Hepatic stellate cell (primary cell): Measurements from ENCODE around the gene CAPRIN2.

Experiments used
- DNase-seq: peaks from one replicate; pipeline ENCODE4 v3.0.0; 2011; ENCODE audit warnings: low spot score

CAPRIN2 gene

GRCh38 chr12:30700216-30700900, 54.4 kb downstream of the CAPRIN2 start:
- no peak for DNase-seq

GRCh38 chr12:30698346-30698745, 56.4 kb downstream of the CAPRIN2 start:
- DNase-seq: no peak

- DNase-seq: no peak
Measured at GRCh38 chr12:30696943-30697342, 57.8 kb downstream of the CAPRIN2 start.

- DNase-seq: no peak
Measured at GRCh38 chr12:30696486-30696885, 58.3 kb downstream of the CAPRIN2 start.

GRCh38 chr12:30696103-30696408, 58.7 kb downstream of the CAPRIN2 start:
- no peak for DNase-seq

- peak; percentile 93 for DNase-seq
Measured at GRCh38 chr12:30695199-30696102, 59.3 kb downstream of the CAPRIN2 start, which contains the start of gene IPO8. Gene IPO8, minus strand, starts transcription at chr12:30695869. Its CDS starts 222 bp downstream, at chr12:30695647.

GRCh38 chr12:30694412-30695198, 60.1 kb downstream of the CAPRIN2 start:
- DNase-seq: peak; percentile 15

GRCh38 chr12:30692470-30692869, 62.3 kb downstream of the CAPRIN2 start:
- DNase-seq: no peak

GRCh38 chr12:30691122-30691879, 63.5 kb downstream of the CAPRIN2 start:
- DNase-seq: peak; percentile 73

- DNase-seq: no peak
Measured at GRCh38 chr12:30687265-30687986, 67.3 kb downstream of the CAPRIN2 start.

GRCh38 chr12:30679241-30679640, 75.5 kb downstream of the CAPRIN2 start:
- no peak for DNase-seq

- no peak for DNase-seq
Measured at GRCh38 chr12:30678221-30678620, 76.5 kb downstream of the CAPRIN2 start.

- no peak for DNase-seq
Measured at GRCh38 chr12:30661210-30661609, 93.5 kb downstream of the CAPRIN2 start.
